GM18867 (cell line): ENCODE measurements around the gene COX8C.
A peak's percentile ranks its signal among the peaks of the same experiment; 100 is the strongest.
"Not testable (repeated sequence)": the region's sequence is repeated elsewhere in the genome, so short reads cannot be mapped to it uniquely, and the experiment has no call there.

ENCODE experiments used
- ATAC-seq: cut with Tn5 transposase; IDR thresholded peaks from one replicate; pipeline ENCODE4 v1.9.1; 2021; ENCODE audit warnings: mild to moderate bottlenecking, moderate library complexity; ENCODE audit not compliant: unreplicated experiment

Gene COX8C

GRCh38 chr14:93319958-93320357 is 27.0 kb upstream of the COX8C start:
- no peak for ATAC-seq

GRCh38 chr14:93320489-93320888 is 26.5 kb upstream of the COX8C start:
- no peak for ATAC-seq

GRCh38 chr14:93322929-93323599 is 23.9 kb upstream of the COX8C start:
- no peak for ATAC-seq

- no peak for ATAC-seq
These were observed 23.3 kb upstream of the COX8C start for GRCh38 chr14:93323600-93324174.

- no peak for ATAC-seq
These were observed 20.8 kb upstream of the COX8C start for GRCh38 chr14:93326196-93326595.

- ATAC-seq, result no peak
These were observed 18.4 kb upstream of the COX8C start for GRCh38 chr14:93328546-93328945.

GRCh38 chr14:93329965-93330608 is 16.9 kb upstream of the COX8C start:
- ATAC-seq, result no peak

GRCh38 chr14:93330609-93331000 is 16.4 kb upstream of the COX8C start:
- no peak for ATAC-seq

GRCh38 chr14:93331002-93331727 is 15.8 kb upstream of the COX8C start:
- ATAC-seq, result peak; percentile 17

- ATAC-seq, result peak; percentile 1
These were observed 15.1 kb upstream of the COX8C start for GRCh38 chr14:93331728-93332396.

GRCh38 chr14:93332397-93332852 is 14.6 kb upstream of the COX8C start:
- ATAC-seq, result peak; percentile 63

- peak; percentile 82 for ATAC-seq
These were observed 13.9 kb upstream of the COX8C start, which contains the start of gene BTBD7 for GRCh38 chr14:93332853-93333630. TSS of gene BTBD7 (minus strand) at chr14:93333036. CDS start at chr14:93296051, 36,985 bp downstream.

GRCh38 chr14:93333631-93334103 is 13.3 kb upstream of the COX8C start:
- ATAC-seq, result no peak

GRCh38 chr14:93337143-93337753 is 9.7 kb upstream of the COX8C start:
- ATAC-seq, result no peak

- no peak for ATAC-seq
These were observed 9.1 kb upstream of the COX8C start for GRCh38 chr14:93337884-93338283.

- no peak for ATAC-seq
These were observed 3.7 kb upstream of the COX8C start for GRCh38 chr14:93343266-93343665.

GRCh38 chr14:93343797-93344196 is 3.2 kb upstream of the COX8C start:
- no peak for ATAC-seq

- ATAC-seq, result no peak
These were observed 868 bp downstream of the COX8C start for GRCh38 chr14:93347850-93348249.

GRCh38 chr14:93348292-93348691 is 1.3 kb downstream of the COX8C start:
- no peak for ATAC-seq

GRCh38 chr14:93354873-93355272 is 7.9 kb downstream of the COX8C start:
- ATAC-seq, result not testable (repeated sequence)
